ENCODE results near the gene CYLD.

Gene CYLD

GRCh38 chr16:50696126-50696525, 45.8 kb upstream of the CYLD start:
- no peak overlapping the region for H3K4me3 ChIP-seq (ENCODE audit: low read length)
- no peaks in the 10 kb centered on the region for H3K36me3 ChIP-seq (ENCODE audit: control insufficient read depth, insufficient read depth, low read length)
- no peak overlapping the region for H3K56ac ChIP-seq (ENCODE audit: low read length)
- H3K4me1 ChIP-seq (ENCODE audit: control insufficient read depth, low read depth, low read length), result no peaks in the 10 kb centered on the region
- H2BK120ac ChIP-seq (ENCODE audit: low read depth, low read length), result no peak overlapping the region
- no peaks in the 10 kb centered on the region for H3K27me3 ChIP-seq (ENCODE audit: insufficient read depth, low read length, poor library complexity)
- no peak overlapping the region for H2BK5ac ChIP-seq (ENCODE audit: low read length)
- no peak overlapping the region for H3K4ac ChIP-seq (ENCODE audit: low read depth, low read length)
- no peak overlapping the region for H3K9ac ChIP-seq (ENCODE audit: low read length)
- H3K79me1 ChIP-seq (ENCODE audit: low read length), result no peaks in the 10 kb centered on the region
- H3K23ac ChIP-seq (ENCODE audit: low read length), result no peak overlapping the region
- no CpG with 5 or more reads among the region's 5 CpGs for WGBS (ENCODE audit: extremely low coverage, insufficient coverage, low lambda C conversion rate)
- H3K18ac ChIP-seq (ENCODE audit: low read length), result no peak overlapping the region
- no peak overlapping the region for H2BK15ac ChIP-seq (replicated peaks; ENCODE audit: low read depth)
- no peak for DNase-seq
- H3K79me2 ChIP-seq (ENCODE audit: control insufficient read depth, insufficient read depth, low read length), result no peaks in the 10 kb centered on the region
- no peak overlapping the region for H3K27ac ChIP-seq (ENCODE audit: low read depth, low read length)
- no peak overlapping the region for H2AK5ac ChIP-seq (ENCODE audit: low read length)
- no peak overlapping the region for H4K5ac ChIP-seq (ENCODE audit: low read length)
- H4K8ac ChIP-seq (ENCODE audit: low read depth, low read length), result no peak overlapping the region
- H3K4me2 ChIP-seq (ENCODE audit: low read length), result no peak overlapping the region

GRCh38 chr16:50696575-50697420, 45.1 kb upstream of the CYLD start:
- Histone ChIP-seq H3K4ac (ENCODE audit: low read depth, low read length) (no peak overlapping the region), H3K18ac (ENCODE audit: low read length) (no peak overlapping the region), H3K4me3 (ENCODE audit: low read length) (no peak overlapping the region), H3K56ac (ENCODE audit: low read length) (no peak overlapping the region), H2BK5ac (ENCODE audit: low read length) (no peak overlapping the region), H3K23ac (ENCODE audit: low read length) (no peak overlapping the region), H3K79me2 (ENCODE audit: control insufficient read depth, insufficient read depth, low read length) (no peaks in the 10 kb centered on the region), H4K8ac (ENCODE audit: low read depth, low read length) (no peak overlapping the region), H2BK15ac (replicated peaks; ENCODE audit: low read depth) (no peak overlapping the region), H2BK120ac (ENCODE audit: low read depth, low read length) (no peak overlapping the region), H3K79me1 (ENCODE audit: low read length) (no peaks in the 10 kb centered on the region), H3K4me2 (ENCODE audit: low read length) (no peak overlapping the region), H2AK5ac (ENCODE audit: low read length) (no peak overlapping the region), H3K27ac (ENCODE audit: low read depth, low read length) (no peak overlapping the region), H3K9ac (ENCODE audit: low read length) (no peak overlapping the region), H4K5ac (ENCODE audit: low read length) (no peak overlapping the region), H3K27me3 (ENCODE audit: insufficient read depth, low read length, poor library complexity) (no peaks in the 10 kb centered on the region), H3K4me1 (ENCODE audit: control insufficient read depth, low read depth, low read length) (no peaks in the 10 kb centered on the region), H3K36me3 (ENCODE audit: control insufficient read depth, insufficient read depth, low read length) (no peaks in the 10 kb centered on the region)
- WGBS (ENCODE audit: extremely low coverage, insufficient coverage, low lambda C conversion rate), result no CpG with 5 or more reads among the region's 15 CpGs
- DNase-seq, result no peak

- Histone ChIP-seq H3K79me1 (ENCODE audit: low read length) (no peaks in the 10 kb centered on the region), H3K4ac (ENCODE audit: low read depth, low read length) (no peak overlapping the region), H4K5ac (ENCODE audit: low read length) (no peak overlapping the region), H2BK15ac (replicated peaks; ENCODE audit: low read depth) (no peak overlapping the region), H3K4me1 (ENCODE audit: control insufficient read depth, low read depth, low read length) (no peaks in the 10 kb centered on the region), H3K18ac (ENCODE audit: low read length) (no peak overlapping the region), H3K79me2 (ENCODE audit: control insufficient read depth, insufficient read depth, low read length) (no peaks in the 10 kb centered on the region), H3K4me3 (ENCODE audit: low read length) (no peak overlapping the region), H3K23ac (ENCODE audit: low read length) (no peak overlapping the region), H3K36me3 (ENCODE audit: control insufficient read depth, insufficient read depth, low read length) (no peaks in the 10 kb centered on the region), H3K27me3 (ENCODE audit: insufficient read depth, low read length, poor library complexity) (no peaks in the 10 kb centered on the region), H3K4me2 (ENCODE audit: low read length) (no peak overlapping the region), H2BK5ac (ENCODE audit: low read length) (no peak overlapping the region), H3K27ac (ENCODE audit: low read depth, low read length) (no peak overlapping the region), H3K9ac (ENCODE audit: low read length) (no peak overlapping the region), H4K8ac (ENCODE audit: low read depth, low read length) (no peak overlapping the region), H2AK5ac (ENCODE audit: low read length) (no peak overlapping the region), H2BK120ac (ENCODE audit: low read depth, low read length) (no peak overlapping the region), H3K56ac (ENCODE audit: low read length) (no peak overlapping the region)
- no CpG with 5 or more reads among the region's 5 CpGs for WGBS (ENCODE audit: extremely low coverage, insufficient coverage, low lambda C conversion rate)
- DNase-seq, result no peak
Observed at GRCh38 chr16:50697421-50697715, 44.5 kb upstream of the CYLD start.

- Histone ChIP-seq H3K18ac (ENCODE audit: low read length) (no peak overlapping the region), H3K79me1 (ENCODE audit: low read length) (no peaks in the 10 kb centered on the region), H3K27me3 (ENCODE audit: insufficient read depth, low read length, poor library complexity) (no peaks in the 10 kb centered on the region), H2BK5ac (ENCODE audit: low read length) (no peak overlapping the region), H3K36me3 (ENCODE audit: control insufficient read depth, insufficient read depth, low read length) (no peaks in the 10 kb centered on the region), H2AK5ac (ENCODE audit: low read length) (no peak overlapping the region), H3K4me3 (ENCODE audit: low read length) (no peak overlapping the region), H2BK120ac (ENCODE audit: low read depth, low read length) (no peak overlapping the region), H3K4me1 (ENCODE audit: control insufficient read depth, low read depth, low read length) (no peaks in the 10 kb centered on the region), H3K79me2 (ENCODE audit: control insufficient read depth, insufficient read depth, low read length) (no peaks in the 10 kb centered on the region), H3K4ac (ENCODE audit: low read depth, low read length) (no peak overlapping the region), H3K4me2 (ENCODE audit: low read length) (no peak overlapping the region), H3K9ac (ENCODE audit: low read length) (no peak overlapping the region), H3K23ac (ENCODE audit: low read length) (no peak overlapping the region), H3K56ac (ENCODE audit: low read length) (no peak overlapping the region), H4K5ac (ENCODE audit: low read length) (no peak overlapping the region), H4K8ac (ENCODE audit: low read depth, low read length) (no peak overlapping the region), H2BK15ac (replicated peaks; ENCODE audit: low read depth) (no peak overlapping the region), H3K27ac (ENCODE audit: low read depth, low read length) (no peak overlapping the region)
- WGBS (ENCODE audit: extremely low coverage, insufficient coverage, low lambda C conversion rate), result no CpG with 5 or more reads among the region's 19 CpGs
- DNase-seq, result no peak
Observed at GRCh38 chr16:50697881-50698767, 43.8 kb upstream of the CYLD start.

- WGBS (ENCODE audit: extremely low coverage, insufficient coverage, low lambda C conversion rate), result no CpG with 5 or more reads among the region's 19 CpGs
- H2AK5ac ChIP-seq (ENCODE audit: low read length), result no peak overlapping the region
Observed at GRCh38 chr16:50699326-50700159, 42.3 kb upstream of the CYLD start.

More at GRCh38 chr16:50699326-50700159, 42.3 kb upstream of the CYLD start:
- peak; percentile 35 for DNase-seq
- Histone ChIP-seq H2BK5ac (ENCODE audit: low read length) (no peak overlapping the region), H3K27ac (ENCODE audit: low read depth, low read length) (no peak overlapping the region), H3K79me1 (ENCODE audit: low read length) (no peaks in the 10 kb centered on the region), H3K4ac (ENCODE audit: low read depth, low read length) (no peak overlapping the region), H3K4me3 (ENCODE audit: low read length) (no peak overlapping the region), H3K9ac (ENCODE audit: low read length) (no peak overlapping the region), H3K36me3 (ENCODE audit: control insufficient read depth, insufficient read depth, low read length) (no peaks in the 10 kb centered on the region), H2BK120ac (ENCODE audit: low read depth, low read length) (no peak overlapping the region), H3K18ac (ENCODE audit: low read length) (no peak overlapping the region), H4K5ac (ENCODE audit: low read length) (no peak overlapping the region), H2BK15ac (replicated peaks; ENCODE audit: low read depth) (no peak overlapping the region), H4K8ac (ENCODE audit: low read depth, low read length) (no peak overlapping the region), H3K27me3 (ENCODE audit: insufficient read depth, low read length, poor library complexity) (no peaks in the 10 kb centered on the region), H3K56ac (ENCODE audit: low read length) (no peak overlapping the region), H3K4me1 (ENCODE audit: control insufficient read depth, low read depth, low read length) (no peaks in the 10 kb centered on the region), H3K23ac (ENCODE audit: low read length) (no peak overlapping the region), H3K4me2 (ENCODE audit: low read length) (no peak overlapping the region), H3K79me2 (ENCODE audit: control insufficient read depth, insufficient read depth, low read length) (no peaks in the 10 kb centered on the region)

Data from mesendoderm (in vitro differentiated cells).